Muscle layer of colon (tissue), 2 donors: ENCODE measurements around the gene SLC16A11.

ENCODE experiments used
- H3K27ac ChIP-seq: one replicate; pipeline ENCODE4 v1.7.0; 2013; ENCODE audit warnings: low read depth, mild to moderate bottlenecking, low read length, moderate library complexity
- H3K27me3 ChIP-seq, 2 donors: one replicate each; pipeline ENCODE4 v1.7.0; 2013; ENCODE audit warnings: low read length in 2 of 2, mild to moderate bottlenecking in 2 of 2; ENCODE audit not compliant: insufficient read depth in 2 of 2, control insufficient read depth in 1 of 2
- H3K36me3 ChIP-seq: one replicate; pipeline ENCODE4 v1.7.0; 2013; ENCODE audit warnings: mild to moderate bottlenecking, low read length; ENCODE audit not compliant: insufficient read depth
- H3K4me1 ChIP-seq: one replicate; pipeline ENCODE4 v1.7.0; 2013; ENCODE audit warnings: mild to moderate bottlenecking, low read length; ENCODE audit not compliant: insufficient read depth
- H3K4me3 ChIP-seq, 2 donors: one replicate each; pipeline ENCODE4 v1.7.0; 2013; ENCODE audit warnings: low read length in 2 of 2, low read depth in 1 of 2, mild to moderate bottlenecking in 1 of 2, moderate library complexity in 1 of 2
- H3K9ac ChIP-seq: one replicate; pipeline ENCODE4 v1.7.0; 2013; ENCODE audit warnings: low read length
- H3K9me3 ChIP-seq: one replicate; pipeline ENCODE4 v1.7.0; 2013; ENCODE audit warnings: mild to moderate bottlenecking, low read length
- donor health status: abdominal sarcoma.
- donor health status: Adenocarcinoma of cecum.

Gene SLC16A11

DNA sequence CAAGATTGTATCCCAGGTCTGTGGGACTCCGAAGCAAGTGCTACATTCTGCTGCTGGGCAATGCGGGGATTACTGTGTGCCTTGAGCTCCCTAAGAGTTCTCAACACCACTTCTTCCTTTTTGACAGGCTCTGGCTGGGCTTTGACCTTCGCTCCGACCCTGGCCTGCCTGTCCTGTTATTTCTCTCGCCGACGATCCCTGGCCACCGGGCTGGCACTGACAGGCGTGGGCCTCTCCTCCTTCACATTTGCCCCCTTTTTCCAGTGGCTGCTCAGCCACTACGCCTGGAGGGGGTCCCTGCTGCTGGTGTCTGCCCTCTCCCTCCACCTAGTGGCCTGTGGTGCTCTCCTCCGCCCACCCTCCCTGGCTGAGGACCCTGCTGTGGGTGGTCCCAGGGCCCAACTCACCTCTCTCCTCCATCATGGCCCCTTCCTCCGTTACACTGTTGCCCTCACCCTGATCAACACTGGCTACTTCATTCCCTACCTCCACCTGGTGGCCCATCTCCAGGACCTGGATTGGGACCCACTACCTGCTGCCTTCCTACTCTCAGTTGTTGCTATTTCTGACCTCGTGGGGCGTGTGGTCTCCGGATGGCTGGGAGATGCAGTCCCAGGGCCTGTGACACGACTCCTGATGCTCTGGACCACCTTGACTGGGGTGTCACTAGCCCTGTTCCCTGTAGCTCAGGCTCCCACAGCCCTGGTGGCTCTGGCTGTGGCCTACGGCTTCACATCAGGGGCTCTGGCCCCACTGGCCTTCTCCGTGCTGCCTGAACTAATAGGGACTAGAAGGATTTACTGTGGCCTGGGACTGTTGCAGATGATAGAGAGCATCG is 5.6 kb downstream of the SLC16A11 start:
- no peaks in the 10 kb centered on the region for H3K36me3 ChIP-seq
- no peaks in the 10 kb centered on the region for H3K9me3 ChIP-seq
- H3K4me3 ChIP-seq: no peak overlapping the region
- H3K4me1 ChIP-seq: peaks cover 14% of the 10 kb centered on the region
- no peak overlapping the region for H3K27ac ChIP-seq
- H3K27me3 ChIP-seq: peaks cover 0 to 15% of the 10 kb centered on the region in 2 donors
- H3K9ac ChIP-seq: no peak overlapping the region

DNA sequence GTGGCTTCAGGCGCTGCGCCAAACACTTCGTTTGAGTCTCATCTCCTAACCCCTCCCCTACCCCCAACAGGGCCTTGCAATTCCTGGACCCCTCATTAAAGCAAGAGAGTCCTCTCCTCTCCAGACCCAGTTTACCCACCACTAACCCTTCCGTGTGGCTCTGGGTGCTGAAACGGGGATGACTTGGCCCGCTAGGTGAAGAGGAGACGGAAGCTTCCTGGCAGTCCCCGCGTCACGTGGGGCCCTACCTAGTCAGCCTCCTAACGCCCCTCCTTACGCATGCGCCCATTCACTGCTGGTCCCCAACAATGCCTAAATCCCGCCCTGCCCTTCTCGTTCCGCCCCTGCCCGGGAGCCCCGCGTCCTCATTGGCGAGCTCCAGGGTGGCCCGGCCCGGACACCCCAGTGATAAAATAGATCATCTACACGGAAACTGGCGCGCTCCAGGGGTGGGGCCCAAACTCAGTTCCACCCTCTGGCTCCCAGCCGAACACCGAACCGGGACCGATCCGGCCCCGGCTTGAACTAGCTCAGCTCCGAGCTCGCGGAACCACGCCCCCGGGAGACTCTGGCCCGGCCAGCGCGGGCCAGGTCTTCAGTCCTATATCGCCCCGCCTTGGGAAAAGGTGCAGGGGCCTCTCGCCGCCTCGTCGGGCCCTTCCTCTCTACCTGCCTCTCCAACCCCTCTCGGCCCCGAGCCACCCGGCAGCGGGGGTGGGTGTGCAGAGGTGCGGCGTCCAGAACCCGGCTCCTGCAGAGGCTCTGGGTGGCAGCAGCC is 8.1 kb downstream of the SLC16A11 start, which contains the start of gene SLC16A13:
SLC16A13 (plus strand) TSS at position 425 of the 778 bp plus-strand sequence. CDS start 368 bp downstream, outside the sequence.
- peak within 1 kb of the TSS; percentile 21 for H3K9ac ChIP-seq
- H3K4me1 ChIP-seq: peaks cover 14% of the 10 kb centered on the region
- no peaks in the 10 kb centered on the region for H3K27me3 ChIP-seq
- H3K9me3 ChIP-seq: no peaks in the 10 kb centered on the region
- H3K36me3 ChIP-seq: no peaks in the 10 kb centered on the region
- H3K4me3 ChIP-seq: peak within 1 kb of the TSS; percentile 45 to 63
- peak within 1 kb of the TSS; percentile 46 for H3K27ac ChIP-seq

GRCh38 chr17:7034955-7035590 is 8.8 kb downstream of the SLC16A11 start:
- H3K4me1 ChIP-seq: peaks cover 14% of the 10 kb centered on the region
- peak overlapping the region; percentile 46 for H3K27ac ChIP-seq

GRCh38 chr17:7029659-7030058 is 14.2 kb downstream of the SLC16A11 start:
- H3K9me3 ChIP-seq: no peaks in the 10 kb centered on the region
- H3K27me3 ChIP-seq: no peaks in the 10 kb centered on the region
- no peaks in the 10 kb centered on the region for H3K4me1 ChIP-seq
- no peak overlapping the region for H3K27ac ChIP-seq
- H3K9ac ChIP-seq: no peak overlapping the region
- H3K4me3 ChIP-seq: no peak overlapping the region
- no peaks in the 10 kb centered on the region for H3K36me3 ChIP-seq

More at GRCh38 chr17:7034955-7035590, 8.8 kb downstream of the SLC16A11 start:
- H3K36me3 ChIP-seq: no peaks in the 10 kb centered on the region
- H3K4me3 ChIP-seq: peak overlapping the region; percentile 45 to 63
- H3K9me3 ChIP-seq: no peaks in the 10 kb centered on the region
- H3K9ac ChIP-seq: no peak overlapping the region
- no peaks in the 10 kb centered on the region for H3K27me3 ChIP-seq

DNA sequence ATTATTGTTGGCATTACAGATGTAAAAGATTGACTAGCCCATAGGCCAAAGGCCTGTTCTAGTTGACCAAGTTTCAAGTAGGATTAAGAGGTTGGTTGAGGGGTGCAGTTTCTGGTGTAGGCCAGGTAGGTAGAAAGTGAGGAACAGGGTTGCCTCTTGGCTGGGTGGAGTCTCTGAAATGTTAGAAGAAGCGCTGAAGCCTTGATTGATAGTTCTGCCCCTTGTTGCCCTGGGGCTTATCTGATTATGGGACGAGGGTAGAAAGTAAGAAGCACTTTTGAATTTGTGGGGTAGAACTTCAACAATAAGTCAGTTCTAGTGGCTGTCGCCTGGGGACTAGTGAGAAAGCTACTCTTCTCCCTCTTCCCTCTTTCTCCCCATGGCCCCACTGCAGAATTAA is 14.8 kb downstream of the SLC16A11 start:
- Histone ChIP-seq H3K9me3 (no peaks in the 10 kb centered on the region), H3K36me3 (no peaks in the 10 kb centered on the region), H3K27ac (no peak overlapping the region), H3K4me3 (no peak overlapping the region), H3K27me3 (peaks cover 0 to 4% of the 10 kb centered on the region in 2 donors), H3K9ac (no peak overlapping the region), H3K4me1 (no peaks in the 10 kb centered on the region)

DNA sequence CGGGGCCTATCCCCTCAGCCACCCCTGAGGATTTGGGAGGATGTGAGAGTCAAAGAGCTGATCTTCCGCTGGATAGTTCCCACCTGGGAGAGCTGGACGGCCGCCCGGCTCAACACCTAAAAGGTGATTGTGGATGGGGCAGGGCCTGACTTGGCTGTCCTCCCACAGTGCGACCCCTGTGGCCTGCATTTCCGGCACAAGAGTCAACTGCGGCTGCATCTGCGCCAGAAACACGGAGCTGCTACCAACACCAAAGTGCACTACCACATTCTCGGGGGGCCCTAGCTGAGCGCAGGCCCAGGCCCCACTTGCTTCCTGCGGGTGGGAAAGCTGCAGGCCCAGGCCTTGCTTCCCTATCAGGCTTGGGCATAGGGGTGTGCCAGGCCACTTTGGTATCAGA is 16.6 kb downstream of the SLC16A11 start:
- no peaks in the 10 kb centered on the region for H3K4me1 ChIP-seq
- H3K9me3 ChIP-seq: no peaks in the 10 kb centered on the region
- no peak overlapping the region for H3K4me3 ChIP-seq
- no peaks in the 10 kb centered on the region for H3K36me3 ChIP-seq
- peaks cover 8 to 20% of the 10 kb centered on the region in 2 donors for H3K27me3 ChIP-seq
- H3K9ac ChIP-seq: no peak overlapping the region
- H3K27ac ChIP-seq: no peak overlapping the region

DNA sequence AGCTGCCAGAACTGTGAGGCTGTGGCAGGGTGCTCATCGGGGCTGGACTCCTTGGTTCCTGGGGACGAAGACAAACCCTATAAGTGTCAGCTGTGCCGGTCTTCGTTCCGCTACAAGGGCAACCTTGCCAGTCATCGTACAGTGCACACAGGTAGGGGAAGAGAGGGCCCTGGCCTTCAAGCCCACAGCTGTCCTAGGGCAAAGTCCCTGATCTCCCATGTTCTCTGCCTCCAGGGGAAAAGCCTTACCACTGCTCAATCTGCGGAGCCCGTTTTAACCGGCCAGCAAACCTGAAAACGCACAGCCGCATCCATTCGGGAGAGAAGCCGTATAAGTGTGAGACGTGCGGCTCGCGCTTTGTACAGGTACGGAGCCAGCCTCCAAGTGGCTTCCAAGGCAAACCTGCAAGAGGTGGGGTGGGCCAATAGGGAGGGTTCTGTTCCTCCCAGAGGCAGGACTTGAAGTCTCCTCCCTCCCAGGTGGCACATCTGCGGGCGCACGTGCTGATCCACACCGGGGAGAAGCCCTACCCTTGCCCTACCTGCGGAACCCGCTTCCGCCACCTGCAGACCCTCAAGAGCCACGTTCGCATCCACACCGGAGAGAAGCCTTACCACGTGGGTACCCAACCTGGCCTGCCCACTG is 17.3 kb downstream of the SLC16A11 start:
- Histone ChIP-seq H3K4me1 (peaks cover 3% of the 10 kb centered on the region), H3K9ac (no peak overlapping the region), H3K27ac (no peak overlapping the region), H3K27me3 (peaks cover 10 to 27% of the 10 kb centered on the region in 2 donors), H3K9me3 (no peaks in the 10 kb centered on the region), H3K36me3 (no peaks in the 10 kb centered on the region), H3K4me3 (no peak overlapping the region)

- Histone ChIP-seq H3K4me3 (no peak overlapping the region), H3K36me3 (no peaks in the 10 kb centered on the region), H3K27me3 (peaks cover 10 to 31% of the 10 kb centered on the region in 2 donors), H3K9me3 (no peaks in the 10 kb centered on the region), H3K9ac (no peak overlapping the region), H3K27ac (no peak overlapping the region), H3K4me1 (peaks cover 7% of the 10 kb centered on the region)
These were observed 18.6 kb downstream of the SLC16A11 start for GRCh38 chr17:7025245-7025644.

DNA sequence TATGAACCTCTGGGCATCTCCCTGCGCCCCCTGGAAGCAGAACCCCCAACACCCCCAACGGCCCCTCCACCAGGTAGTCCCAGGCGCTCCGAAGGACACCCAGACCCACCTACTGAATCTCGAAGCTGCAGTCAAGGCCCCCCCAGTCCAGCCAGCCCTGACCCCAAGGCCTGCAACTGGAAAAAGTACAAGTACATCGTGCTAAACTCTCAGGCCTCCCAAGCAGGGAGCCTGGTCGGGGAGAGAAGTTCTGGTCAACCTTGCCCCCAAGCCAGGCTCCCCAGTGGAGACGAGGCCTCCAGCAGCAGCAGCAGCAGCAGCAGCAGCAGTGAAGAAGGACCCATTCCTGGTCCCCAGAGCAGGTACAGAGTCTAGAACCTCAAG is 19.5 kb downstream of the SLC16A11 start:
- no peak overlapping the region for H3K4me3 ChIP-seq
- no peak overlapping the region for H3K9ac ChIP-seq
- peaks cover 10 to 31% of the 10 kb centered on the region in 2 donors for H3K27me3 ChIP-seq
- no peaks in the 10 kb centered on the region for H3K36me3 ChIP-seq
- no peak overlapping the region for H3K27ac ChIP-seq
- H3K9me3 ChIP-seq: no peaks in the 10 kb centered on the region
- peaks cover 7% of the 10 kb centered on the region for H3K4me1 ChIP-seq

- H3K9ac ChIP-seq: no peak overlapping the region
- peak overlapping the region in 1 of 2 donors; percentile 35 for H3K4me3 ChIP-seq
- no peaks in the 10 kb centered on the region for H3K36me3 ChIP-seq
- peaks cover 7% of the 10 kb centered on the region for H3K4me1 ChIP-seq
- H3K27ac ChIP-seq: no peak overlapping the region
- H3K9me3 ChIP-seq: no peaks in the 10 kb centered on the region
- peaks cover 10 to 31% of the 10 kb centered on the region in 2 donors for H3K27me3 ChIP-seq
These were observed 20.1 kb downstream of the SLC16A11 start for GRCh38 chr17:7023576-7024401.
